Measurements from ENCODE around the gene AKR1B15. TPM values are rescaled to one million over a fixed set of nuclear protein-coding genes. Genes with fewer than 3 reads are reported as not detected.

The AKR1B15 gene
- total RNA-seq, 1 donor from 2014 or later: not detected

GRCh38 chr7:134584290-134584689 lies 35.4 kb downstream of the AKR1B15 start:
- H3K27me3 Mint-ChIP-seq: peaks cover 16% of the 10 kb centered on the region
- DNase-seq: no peak
- no peak overlapping the region for H3K27ac Mint-ChIP-seq
- intact Hi-C loops (cut with micrococcal nuclease): no loop called here
- ChIA-PET POLR2A (no interaction called here), CTCF (no interaction called here)
- H3K36me3 Mint-ChIP-seq (ENCODE audit: low read depth): no peaks in the 10 kb centered on the region
- H3K4me1 Mint-ChIP-seq: no peaks in the 10 kb centered on the region
- no peaks in the 10 kb centered on the region for H3K9me3 Mint-ChIP-seq
- no peak overlapping the region for H3K4me3 Mint-ChIP-seq
- no peak for ATAC-seq (ENCODE audit: low read depth)
- TF ChIP-seq CTCF (IDR thresholded peaks at IDR 0.05): no peak

GRCh38 chr7:134585897-134586296 lies 37.0 kb downstream of the AKR1B15 start:
- Mint-ChIP-seq H3K4me1 (no peaks in the 10 kb centered on the region), H3K4me3 (no peak overlapping the region), H3K9me3 (no peaks in the 10 kb centered on the region), H3K36me3 (ENCODE audit: low read depth) (no peaks in the 10 kb centered on the region), H3K27me3 (peaks cover 15% of the 10 kb centered on the region), H3K27ac (no peak overlapping the region)
- intact Hi-C loops (cut with micrococcal nuclease): no loop called here
- CTCF ChIA-PET: no interaction called here
- POLR2A ChIA-PET: no interaction called here
- ATAC-seq (ENCODE audit: low read depth) (no peak), DNase-seq (no peak)
- no peak for TF ChIP-seq CTCF (IDR thresholded peaks at IDR 0.05)

- intact Hi-C loops (cut with micrococcal nuclease): no loop called here
Observed at GRCh38 chr7:134587750-134588149, 38.8 kb downstream of the AKR1B15 start.

GRCh38 chr7:134589491-134589941 lies 40.6 kb downstream of the AKR1B15 start:
- no peak for ATAC-seq (ENCODE audit: low read depth)
- intact Hi-C loops (cut with micrococcal nuclease): no loop called here
- ChIA-PET POLR2A (no interaction called here), CTCF (no interaction called here)
- peaks cover 7% of the 10 kb centered on the region for H3K9me3 Mint-ChIP-seq
- no peak for DNase-seq
- H3K4me3 Mint-ChIP-seq: no peak overlapping the region
- no peaks in the 10 kb centered on the region for H3K36me3 Mint-ChIP-seq (ENCODE audit: low read depth)
- H3K27ac Mint-ChIP-seq: no peak overlapping the region
- no peak for TF ChIP-seq CTCF (IDR thresholded peaks at IDR 0.05)
- H3K27me3 Mint-ChIP-seq: peaks cover 10% of the 10 kb centered on the region
- no peaks in the 10 kb centered on the region for H3K4me1 Mint-ChIP-seq

More at GRCh38 chr7:134587750-134588149, 38.8 kb downstream of the AKR1B15 start:
- Mint-ChIP-seq H3K27me3 (peaks cover 14% of the 10 kb centered on the region), H3K36me3 (ENCODE audit: low read depth) (no peaks in the 10 kb centered on the region), H3K4me3 (no peak overlapping the region), H3K27ac (no peak overlapping the region), H3K4me1 (no peaks in the 10 kb centered on the region), H3K9me3 (peaks cover 7% of the 10 kb centered on the region)
- TF ChIP-seq CTCF (IDR thresholded peaks at IDR 0.05): no peak
- ChIA-PET POLR2A (no interaction called here), CTCF (no interaction called here)
- DNase-seq: no peak
- ATAC-seq (ENCODE audit: low read depth): no peak

GRCh38 chr7:134593530-134594392 lies 44.9 kb downstream of the AKR1B15 start:
- Mint-ChIP-seq H3K9me3 (peaks cover 7% of the 10 kb centered on the region), H3K36me3 (ENCODE audit: low read depth) (no peaks in the 10 kb centered on the region), H3K27ac (no peak overlapping the region), H3K4me1 (no peaks in the 10 kb centered on the region), H3K27me3 (no peaks in the 10 kb centered on the region), H3K4me3 (no peak overlapping the region)
- ATAC-seq (ENCODE audit: low read depth) (no peak), DNase-seq (no peak)
- intact Hi-C loops (cut with micrococcal nuclease): no loop called here
- ChIA-PET CTCF (no interaction called here), POLR2A (no interaction called here)
- TF ChIP-seq CTCF (IDR thresholded peaks at IDR 0.05): no peak

Measured in activated B cell treated with CpG ODN at 0.5 μM for 24 hours (primary cell).